ENCODE data around the gene RAB10. TPM values are rescaled to one million over a fixed set of nuclear protein-coding genes. Genes with fewer than 3 reads are reported as not detected.

The RAB10 gene
- total and polyA plus RNA-seq, 4 donors, result 45.8 to 92.4 (median 69.0) TPM

GRCh38 chr2:26059542-26059941 is 25.7 kb downstream of the RAB10 start:
- Histone ChIP-seq H3K36me3 (ENCODE audit: control insufficient read depth in 1 of 2, insufficient read depth in 2 of 2, low read length in 1 of 2) (no peaks in the 10 kb centered on the region), H3K27me3 (ENCODE audit: control insufficient read depth in 1 of 2, insufficient read depth in 2 of 2, low read length in 1 of 2) (no peaks in the 10 kb centered on the region), H3K27ac (ENCODE audit: low read depth in 1 of 2, low read length in 2 of 2) (no peak overlapping the region), H3K4me3 (ENCODE audit: low read length in 2 of 2) (no peak overlapping the region), H3K9me3 (ENCODE audit: control insufficient read depth, low read length) (no peaks in the 10 kb centered on the region), H3K4me1 (ENCODE audit: control insufficient read depth in 1 of 2, insufficient read depth in 2 of 2, low read length in 2 of 2) (peaks cover 0 to 2% of the 10 kb centered on the region in 2 donors)
- no peak for DNase-seq
- 47 to 54% methylated on average over 3 of the region's 3 CpGs for WGBS, 2 donors
- intact Hi-C loops (cut with DNase I), result no loop called here
- ATAC-seq (ENCODE audit: low FRiP score), result no peak

DNA sequence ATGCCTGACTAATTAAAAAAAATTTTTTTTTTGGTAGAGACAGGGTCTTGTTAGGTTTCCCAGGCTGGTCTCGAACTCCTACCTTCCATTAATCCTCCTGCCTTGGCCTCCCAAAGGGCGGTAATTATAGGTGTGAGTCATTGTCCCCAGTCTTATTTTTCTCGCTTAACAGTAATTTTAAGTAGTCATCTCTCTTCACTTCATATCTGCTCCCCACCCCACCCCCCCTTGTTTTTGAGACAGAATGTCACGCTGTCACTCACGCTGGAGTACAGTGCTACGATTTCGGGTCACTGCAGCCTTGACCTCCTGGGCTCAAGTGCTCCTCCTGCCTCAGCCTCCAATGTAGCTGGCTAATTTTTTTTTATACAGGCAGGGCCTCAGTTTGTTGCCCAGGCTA is 27.7 kb downstream of the RAB10 start:
- Histone ChIP-seq H3K4me3 (ENCODE audit: low read length in 2 of 2) (no peak overlapping the region), H3K27me3 (ENCODE audit: control insufficient read depth in 1 of 2, insufficient read depth in 2 of 2, low read length in 1 of 2) (no peaks in the 10 kb centered on the region), H3K9me3 (ENCODE audit: control insufficient read depth, low read length) (no peaks in the 10 kb centered on the region), H3K36me3 (ENCODE audit: control insufficient read depth in 1 of 2, insufficient read depth in 2 of 2, low read length in 1 of 2) (no peaks in the 10 kb centered on the region), H3K27ac (ENCODE audit: low read depth in 1 of 2, low read length in 2 of 2) (no peak overlapping the region), H3K4me1 (ENCODE audit: control insufficient read depth in 1 of 2, insufficient read depth in 2 of 2, low read length in 2 of 2) (peaks cover 0 to 2% of the 10 kb centered on the region in 2 donors)
- DNase-seq (no peak), ATAC-seq (ENCODE audit: low FRiP score) (no peak)
- 80 to 81% methylated on average over 7 of the region's 7 CpGs for WGBS, 2 donors
- intact Hi-C loops (cut with DNase I), result no loop called here

DNA sequence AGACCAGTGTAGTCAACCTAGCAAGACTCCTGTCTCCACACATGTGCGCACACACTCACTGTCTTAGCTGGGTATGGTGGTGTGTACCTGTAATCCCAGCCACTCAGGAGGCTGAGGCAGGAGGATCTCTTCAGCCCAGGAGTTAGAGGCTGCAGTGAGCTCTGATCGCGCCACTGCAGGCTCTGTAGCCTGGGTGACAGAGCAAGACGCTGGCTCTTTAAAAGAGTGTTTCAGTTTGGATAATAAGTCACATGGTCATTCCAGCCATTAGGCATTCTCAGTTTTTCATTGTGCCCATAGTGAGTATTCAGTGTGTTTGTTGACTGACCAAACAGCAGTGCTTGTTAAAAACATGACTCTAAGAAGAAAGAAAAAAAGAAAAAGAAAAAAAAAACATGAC is 31.0 kb downstream of the RAB10 start:
- Histone ChIP-seq H3K27me3 (ENCODE audit: control insufficient read depth in 1 of 2, insufficient read depth in 2 of 2, low read length in 1 of 2) (no peaks in the 10 kb centered on the region), H3K9me3 (ENCODE audit: control insufficient read depth, low read length) (no peaks in the 10 kb centered on the region), H3K36me3 (ENCODE audit: control insufficient read depth in 1 of 2, insufficient read depth in 2 of 2, low read length in 1 of 2) (no peaks in the 10 kb centered on the region), H3K27ac (ENCODE audit: low read depth in 1 of 2, low read length in 2 of 2) (no peak overlapping the region), H3K4me1 (ENCODE audit: control insufficient read depth in 1 of 2, insufficient read depth in 2 of 2, low read length in 2 of 2) (peaks cover 0 to 7% of the 10 kb centered on the region in 2 donors), H3K4me3 (ENCODE audit: low read length in 2 of 2) (no peak overlapping the region)
- 95 to 96% methylated on average over 4 of the region's 4 CpGs for WGBS, 2 donors
- ATAC-seq (ENCODE audit: low FRiP score) (no peak), DNase-seq (no peak)
- intact Hi-C loops (cut with DNase I), result no loop called here

- Histone ChIP-seq H3K4me1 (ENCODE audit: control insufficient read depth in 1 of 2, insufficient read depth in 2 of 2, low read length in 2 of 2) (peaks cover 1 to 10% of the 10 kb centered on the region in 2 donors), H3K27ac (ENCODE audit: low read depth in 1 of 2, low read length in 2 of 2) (no peak overlapping the region), H3K9me3 (ENCODE audit: control insufficient read depth, low read length) (no peaks in the 10 kb centered on the region), H3K4me3 (ENCODE audit: low read length in 2 of 2) (no peak overlapping the region), H3K27me3 (ENCODE audit: control insufficient read depth in 1 of 2, insufficient read depth in 2 of 2, low read length in 1 of 2) (no peaks in the 10 kb centered on the region), H3K36me3 (ENCODE audit: control insufficient read depth in 1 of 2, insufficient read depth in 2 of 2, low read length in 1 of 2) (no peaks in the 10 kb centered on the region)
- no peak for DNase-seq
- intact Hi-C loops (cut with DNase I), result no loop called here
- ATAC-seq (ENCODE audit: low FRiP score), result no peak
- 83 to 96% methylated on average over 1 of the region's 1 CpG for WGBS, 2 donors
These were observed 33.5 kb downstream of the RAB10 start for GRCh38 chr2:26067186-26067974.

DNA sequence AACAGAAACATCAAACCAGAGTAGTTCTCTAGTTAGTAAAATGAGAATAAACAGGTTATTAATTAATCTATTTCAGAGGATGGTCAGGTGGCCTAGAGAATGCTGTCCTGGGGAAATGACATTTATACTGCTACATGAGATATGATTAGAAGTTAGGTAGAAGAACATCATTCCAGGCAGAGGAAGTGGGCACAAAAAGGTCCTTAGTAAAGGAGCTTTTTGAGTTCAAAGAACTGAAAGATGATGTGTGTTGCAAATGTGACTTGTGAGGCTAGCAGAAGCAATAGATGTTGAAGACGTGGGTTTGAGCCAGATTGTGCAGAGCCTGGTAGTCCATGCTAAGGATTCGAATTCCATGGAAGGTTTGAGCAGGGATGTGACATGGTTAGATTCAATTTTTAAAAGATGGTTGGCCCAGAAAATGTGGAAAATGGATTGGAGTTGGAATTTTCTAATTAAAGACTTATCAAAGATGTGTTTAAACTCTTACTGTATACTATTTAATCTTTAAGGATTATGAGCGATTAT is 34.2 kb downstream of the RAB10 start:
- H3K27me3 ChIP-seq (ENCODE audit: control insufficient read depth in 1 of 2, insufficient read depth in 2 of 2, low read length in 1 of 2), result no peaks in the 10 kb centered on the region
- intact Hi-C loops (cut with DNase I), result no loop called here
- 57 to 62% methylated on average over 3 of the region's 3 CpGs for WGBS, 2 donors
- no peak overlapping the region for H3K27ac ChIP-seq (ENCODE audit: low read depth in 1 of 2, low read length in 2 of 2)
- peaks cover 1 to 10% of the 10 kb centered on the region in 2 donors for H3K4me1 ChIP-seq (ENCODE audit: control insufficient read depth in 1 of 2, insufficient read depth in 2 of 2, low read length in 2 of 2)
- no peak for DNase-seq
- no peaks in the 10 kb centered on the region for H3K9me3 ChIP-seq (ENCODE audit: control insufficient read depth, low read length)
- no peaks in the 10 kb centered on the region for H3K36me3 ChIP-seq (ENCODE audit: control insufficient read depth in 1 of 2, insufficient read depth in 2 of 2, low read length in 1 of 2)
- no peak for ATAC-seq (ENCODE audit: low FRiP score)
- no peak overlapping the region for H3K4me3 ChIP-seq (ENCODE audit: low read length in 2 of 2)

GRCh38 chr2:26068602-26069298 is 34.9 kb downstream of the RAB10 start:
- WGBS, 2 donors, result 22 to 26% methylated on average over 4 of the region's 4 CpGs
- H3K9me3 ChIP-seq (ENCODE audit: control insufficient read depth, low read length), result no peaks in the 10 kb centered on the region
- ATAC-seq (ENCODE audit: low FRiP score) (no peak), DNase-seq (no peak)
- H3K4me1 ChIP-seq (ENCODE audit: control insufficient read depth in 1 of 2, insufficient read depth in 2 of 2, low read length in 2 of 2), result peaks cover 1 to 10% of the 10 kb centered on the region in 2 donors
- H3K36me3 ChIP-seq (ENCODE audit: control insufficient read depth in 1 of 2, insufficient read depth in 2 of 2, low read length in 1 of 2), result no peaks in the 10 kb centered on the region
- H3K27me3 ChIP-seq (ENCODE audit: control insufficient read depth in 1 of 2, insufficient read depth in 2 of 2, low read length in 1 of 2), result no peaks in the 10 kb centered on the region
- H3K27ac ChIP-seq (ENCODE audit: low read depth in 1 of 2, low read length in 2 of 2), result no peak overlapping the region
- H3K4me3 ChIP-seq (ENCODE audit: low read length in 2 of 2), result no peak overlapping the region
- intact Hi-C loops (cut with DNase I), result no loop called here

DNA sequence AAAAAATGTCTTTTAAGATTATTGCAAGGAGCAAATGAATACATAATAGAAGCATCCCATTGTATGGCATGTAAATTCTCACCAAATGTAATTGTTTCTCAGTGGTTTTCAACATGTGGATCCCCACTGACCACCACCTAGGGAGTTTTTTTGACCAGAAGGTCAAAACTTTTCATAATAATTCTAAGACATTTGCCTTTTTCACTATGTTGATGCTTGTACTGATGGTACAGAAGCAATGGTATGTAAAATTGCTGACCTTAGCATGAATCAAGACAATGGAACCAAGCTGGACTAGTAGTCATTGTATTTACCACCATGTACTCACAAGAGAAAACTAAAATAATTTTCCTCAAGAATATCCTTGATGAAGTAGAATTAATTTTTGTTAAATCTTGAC is 36.8 kb downstream of the RAB10 start:
- ATAC-seq (ENCODE audit: low FRiP score) (no peak), DNase-seq (no peak)
- Histone ChIP-seq H3K9me3 (ENCODE audit: control insufficient read depth, low read length) (no peaks in the 10 kb centered on the region), H3K36me3 (ENCODE audit: control insufficient read depth in 1 of 2, insufficient read depth in 2 of 2, low read length in 1 of 2) (no peaks in the 10 kb centered on the region), H3K27me3 (ENCODE audit: control insufficient read depth in 1 of 2, insufficient read depth in 2 of 2, low read length in 1 of 2) (no peaks in the 10 kb centered on the region), H3K4me1 (ENCODE audit: control insufficient read depth in 1 of 2, insufficient read depth in 2 of 2, low read length in 2 of 2) (peaks cover 1 to 10% of the 10 kb centered on the region in 2 donors), H3K27ac (ENCODE audit: low read depth in 1 of 2, low read length in 2 of 2) (no peak overlapping the region), H3K4me3 (ENCODE audit: low read length in 2 of 2) (no peak overlapping the region)
- intact Hi-C loops (cut with DNase I), result loop anchor here in 1 of 2 donors (10.0 kb wide), 1 partner anchor 54 kb away; no protein-coding TSS in a partner anchor

- intact Hi-C loops (cut with DNase I), result loop anchor here in 1 of 2 donors (10.0 kb wide), 1 partner anchor 52 kb away; no protein-coding TSS in a partner anchor
- Histone ChIP-seq H3K4me3 (ENCODE audit: low read length in 2 of 2) (no peak overlapping the region), H3K36me3 (ENCODE audit: control insufficient read depth in 1 of 2, insufficient read depth in 2 of 2, low read length in 1 of 2) (no peaks in the 10 kb centered on the region), H3K4me1 (ENCODE audit: control insufficient read depth in 1 of 2, insufficient read depth in 2 of 2, low read length in 2 of 2) (peaks cover 3 to 10% of the 10 kb centered on the region in 2 donors), H3K27me3 (ENCODE audit: control insufficient read depth in 1 of 2, insufficient read depth in 2 of 2, low read length in 1 of 2) (no peaks in the 10 kb centered on the region), H3K9me3 (ENCODE audit: control insufficient read depth, low read length) (no peaks in the 10 kb centered on the region), H3K27ac (ENCODE audit: low read depth in 1 of 2, low read length in 2 of 2) (no peak overlapping the region)
- DNase-seq (no peak), ATAC-seq (ENCODE audit: low FRiP score) (no peak)
- WGBS, 2 donors, result 0 to 16% methylated on average over 1 of the region's 1 CpG
These were observed 39.3 kb downstream of the RAB10 start for GRCh38 chr2:26072925-26073768.
